Measurements from ENCODE around the gene DHODH. TPM values are rescaled to one million over a fixed set of nuclear protein-coding genes. Genes with fewer than 3 reads are reported as not detected.
A peak's percentile ranks its signal among the peaks of the same experiment; 100 is the strongest.

Gene DHODH
- total and polyA plus RNA-seq, 2 experiments from 2014 or later: 10.7 to 15.1 TPM

DNA sequence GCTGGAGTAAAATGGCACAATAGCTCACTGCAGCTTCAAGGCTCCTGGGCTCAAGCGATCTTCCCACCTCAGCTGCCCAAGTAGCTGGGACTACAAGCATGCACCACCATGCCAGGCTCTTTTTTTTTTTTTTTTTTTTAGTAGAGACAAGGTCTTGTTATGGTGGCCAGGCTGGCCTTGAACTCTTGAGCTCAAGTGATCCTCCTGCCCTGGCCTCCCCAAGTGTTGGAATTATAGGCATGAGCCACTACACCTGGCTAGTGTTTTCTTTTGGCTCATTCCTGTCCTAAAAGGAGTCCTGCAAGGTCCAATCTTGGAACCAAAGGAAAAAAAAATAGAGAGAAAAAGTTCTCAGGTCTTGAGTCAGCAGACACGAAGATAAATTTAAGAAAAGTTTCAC is 39.2 kb upstream of the DHODH start:
- no peaks in the 10 kb centered on the region for H3K79me2 ChIP-seq (replicated peaks; ENCODE audit: insufficient read depth)
- Mint-ChIP-seq H3K27ac (no peak overlapping the region), H3K4me1 (no peaks in the 10 kb centered on the region; the same call in 2 of the 3 replicates), H3K36me3 (ENCODE audit: low read depth) (no peaks in the 10 kb centered on the region), H3K9me3 (no peaks in the 10 kb centered on the region), H3K4me3 (no peak overlapping the region), H3K27me3 (ENCODE audit: insufficient read depth, low read depth, poor library complexity) (no peaks in the 10 kb centered on the region)
- H3K9me2 ChIP-seq (ENCODE audit: insufficient read depth): no peaks in the 10 kb centered on the region
- no peak for ATAC-seq
- no peak overlapping the region for H3K27ac ChIP-seq (ENCODE audit: low read depth)
- TF ChIP-seq, protein P1, sequence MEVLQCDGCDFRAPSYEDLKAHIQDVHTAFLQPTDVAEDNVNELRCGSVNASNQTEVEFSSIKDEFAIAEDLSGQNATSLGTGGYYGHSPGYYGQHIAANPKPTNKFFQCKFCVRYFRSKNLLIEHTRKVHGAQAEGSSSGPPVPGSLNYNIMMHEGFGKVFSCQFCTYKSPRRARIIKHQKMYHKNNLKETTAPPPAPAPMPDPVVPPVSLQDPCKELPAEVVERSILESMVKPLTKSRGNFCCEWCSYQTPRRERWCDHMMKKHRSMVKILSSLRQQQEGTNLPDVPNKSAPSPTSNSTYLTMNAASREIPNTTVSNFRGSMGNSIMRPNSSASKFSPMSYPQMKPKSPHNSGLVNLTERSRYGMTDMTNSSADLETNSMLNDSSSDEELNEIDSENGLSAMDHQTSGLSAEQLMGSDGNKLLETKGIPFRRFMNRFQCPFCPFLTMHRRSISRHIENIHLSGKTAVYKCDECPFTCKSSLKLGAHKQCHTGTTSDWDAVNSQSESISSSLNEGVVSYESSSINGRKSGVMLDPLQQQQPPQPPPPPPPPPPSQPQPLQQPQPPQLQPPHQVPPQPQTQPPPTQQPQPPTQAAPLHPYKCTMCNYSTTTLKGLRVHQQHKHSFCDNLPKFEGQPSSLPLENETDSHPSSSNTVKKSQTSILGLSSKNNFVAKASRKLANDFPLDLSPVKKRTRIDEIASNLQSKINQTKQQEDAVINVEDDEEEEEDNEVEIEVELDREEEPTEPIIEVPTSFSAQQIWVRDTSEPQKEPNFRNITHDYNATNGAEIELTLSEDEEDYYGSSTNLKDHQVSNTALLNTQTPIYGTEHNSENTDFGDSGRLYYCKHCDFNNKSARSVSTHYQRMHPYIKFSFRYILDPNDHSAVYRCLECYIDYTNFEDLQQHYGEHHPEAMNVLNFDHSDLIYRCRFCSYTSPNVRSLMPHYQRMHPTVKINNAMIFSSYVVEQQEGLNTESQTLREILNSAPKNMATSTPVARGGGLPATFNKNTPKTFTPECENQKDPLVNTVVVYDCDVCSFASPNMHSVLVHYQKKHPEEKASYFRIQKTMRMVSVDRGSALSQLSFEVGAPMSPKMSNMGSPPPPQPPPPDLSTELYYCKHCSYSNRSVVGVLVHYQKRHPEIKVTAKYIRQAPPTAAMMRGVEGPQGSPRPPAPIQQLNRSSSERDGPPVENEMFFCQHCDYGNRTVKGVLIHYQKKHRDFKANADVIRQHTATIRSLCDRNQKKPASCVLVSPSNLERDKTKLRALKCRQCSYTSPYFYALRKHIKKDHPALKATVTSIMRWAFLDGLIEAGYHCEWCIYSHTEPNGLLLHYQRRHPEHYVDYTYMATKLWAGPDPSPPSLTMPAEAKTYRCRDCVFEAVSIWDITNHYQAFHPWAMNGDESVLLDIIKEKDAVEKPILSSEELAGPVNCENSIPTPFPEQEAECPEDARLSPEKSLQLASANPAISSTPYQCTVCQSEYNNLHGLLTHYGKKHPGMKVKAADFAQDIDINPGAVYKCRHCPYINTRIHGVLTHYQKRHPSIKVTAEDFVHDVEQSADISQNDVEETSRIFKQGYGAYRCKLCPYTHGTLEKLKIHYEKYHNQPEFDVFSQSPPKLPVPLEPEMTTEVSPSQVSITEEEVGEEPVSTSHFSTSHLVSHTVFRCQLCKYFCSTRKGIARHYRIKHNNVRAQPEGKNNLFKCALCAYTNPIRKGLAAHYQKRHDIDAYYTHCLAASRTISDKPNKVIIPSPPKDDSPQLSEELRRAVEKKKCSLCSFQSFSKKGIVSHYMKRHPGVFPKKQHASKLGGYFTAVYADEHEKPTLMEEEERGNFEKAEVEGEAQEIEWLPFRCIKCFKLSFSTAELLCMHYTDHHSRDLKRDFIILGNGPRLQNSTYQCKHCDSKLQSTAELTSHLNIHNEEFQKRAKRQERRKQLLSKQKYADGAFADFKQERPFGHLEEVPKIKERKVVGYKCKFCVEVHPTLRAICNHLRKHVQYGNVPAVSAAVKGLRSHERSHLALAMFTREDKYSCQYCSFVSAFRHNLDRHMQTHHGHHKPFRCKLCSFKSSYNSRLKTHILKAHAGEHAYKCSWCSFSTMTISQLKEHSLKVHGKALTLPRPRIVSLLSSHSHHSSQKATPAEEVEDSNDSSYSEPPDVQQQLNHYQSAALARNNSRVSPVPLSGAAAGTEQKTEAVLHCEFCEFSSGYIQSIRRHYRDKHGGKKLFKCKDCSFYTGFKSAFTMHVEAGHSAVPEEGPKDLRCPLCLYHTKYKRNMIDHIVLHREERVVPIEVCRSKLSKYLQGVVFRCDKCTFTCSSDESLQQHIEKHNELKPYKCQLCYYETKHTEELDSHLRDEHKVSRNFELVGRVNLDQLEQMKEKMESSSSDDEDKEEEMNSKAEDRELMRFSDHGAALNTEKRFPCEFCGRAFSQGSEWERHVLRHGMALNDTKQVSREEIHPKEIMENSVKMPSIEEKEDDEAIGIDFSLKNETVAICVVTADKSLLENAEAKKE (CRISPR knock-in tag; IDR thresholded peaks at IDR 0.05): no peak
- H3F3A ChIP-seq (replicated peaks; ENCODE audit: low read depth): no peaks in the 10 kb centered on the region
- H3K4me2 ChIP-seq: no peak overlapping the region
- DNase-seq (ENCODE audit: low spot score): no peak
- 0 out of 2 replicates have a peak overlapping the region, but pooled peaks have one; percentile 56 for H2AFZ ChIP-seq
- H3K27me3 ChIP-seq (ENCODE audit: insufficient read depth): no peaks in the 10 kb centered on the region
- H3K4me3 ChIP-seq: no peak overlapping the region
- no peaks in the 10 kb centered on the region for H3K36me3 ChIP-seq (ENCODE audit: insufficient read depth)
- H3K4me1 ChIP-seq (ENCODE audit: insufficient read depth): no peaks in the 10 kb centered on the region
- H4K20me1 ChIP-seq (replicated peaks; ENCODE audit: insufficient read depth): no peaks in the 10 kb centered on the region

DNA sequence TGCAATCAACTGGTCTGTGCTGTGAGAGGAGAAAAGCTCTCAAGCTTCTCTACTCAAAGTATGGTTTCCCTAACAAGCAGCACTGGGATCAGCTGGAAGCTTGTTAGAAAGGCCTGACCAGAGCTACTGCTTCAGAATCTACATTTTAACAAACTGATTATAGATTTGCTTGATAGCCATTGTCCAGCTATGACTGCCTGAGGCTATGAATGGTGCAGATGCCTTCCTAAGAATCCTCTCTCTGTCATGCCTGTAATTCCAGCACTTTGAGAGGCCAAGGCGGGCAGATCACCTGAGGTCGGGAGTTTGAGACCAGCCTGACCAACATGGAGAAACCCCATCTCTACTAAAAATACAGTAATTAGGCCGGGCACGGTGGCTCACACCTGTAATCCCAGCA is 37.0 kb upstream of the DHODH start:
- H3K79me2 ChIP-seq (replicated peaks; ENCODE audit: insufficient read depth): no peaks in the 10 kb centered on the region
- H3K27ac ChIP-seq (ENCODE audit: low read depth): no peak overlapping the region
- H3F3A ChIP-seq (replicated peaks; ENCODE audit: low read depth): no peaks in the 10 kb centered on the region
- no peaks in the 10 kb centered on the region for H3K9me3 Mint-ChIP-seq
- DNase-seq (ENCODE audit: low spot score) (no peak), ATAC-seq (no peak)
- no peaks in the 10 kb centered on the region for H4K20me1 ChIP-seq (replicated peaks; ENCODE audit: insufficient read depth)
- H3K36me3 Mint-ChIP-seq (ENCODE audit: low read depth): no peaks in the 10 kb centered on the region
- no peaks in the 10 kb centered on the region for H3K27me3 Mint-ChIP-seq (ENCODE audit: insufficient read depth, low read depth, poor library complexity)
- H3K4me1 Mint-ChIP-seq: no peaks in the 10 kb centered on the region; the same call in 2 of the 3 replicates
- H3K27ac Mint-ChIP-seq: no peak overlapping the region
- no peaks in the 10 kb centered on the region for H3K9me2 ChIP-seq (ENCODE audit: insufficient read depth)
- no peak overlapping the region; the same call in 1 of the 2 replicates for H2AFZ ChIP-seq
- H3K4me3 ChIP-seq: no peak overlapping the region
- no peaks in the 10 kb centered on the region for H3K4me1 ChIP-seq (ENCODE audit: insufficient read depth)
- H3K4me2 ChIP-seq: no peak overlapping the region
- H3K36me3 ChIP-seq (ENCODE audit: insufficient read depth): no peaks in the 10 kb centered on the region
- H3K4me3 Mint-ChIP-seq: no peak overlapping the region
- no peaks in the 10 kb centered on the region for H3K27me3 ChIP-seq (ENCODE audit: insufficient read depth)
- TF ChIP-seq CREB1 (CRISPR knock-in tag; IDR thresholded peaks at IDR 0.05; ENCODE audit: low read depth) (no peak), ZNF114 (CRISPR knock-in tag; IDR thresholded peaks at IDR 0.05) (no peak), ZNF331 (CRISPR knock-in tag; IDR thresholded peaks at IDR 0.05; ENCODE audit: low read depth) (no peak), POLR2AphosphoS5 (IDR thresholded peaks at IDR 0.05; ENCODE audit: low read depth) (no peak), JUNB (IDR thresholded peaks at IDR 0.05; ENCODE audit: unreplicated experiment) (no peak), EZH2 (IDR thresholded peaks at IDR 0.05; ENCODE audit: low read depth, unreplicated experiment) (no peak)
- TF ChIP-seq, protein P2, sequence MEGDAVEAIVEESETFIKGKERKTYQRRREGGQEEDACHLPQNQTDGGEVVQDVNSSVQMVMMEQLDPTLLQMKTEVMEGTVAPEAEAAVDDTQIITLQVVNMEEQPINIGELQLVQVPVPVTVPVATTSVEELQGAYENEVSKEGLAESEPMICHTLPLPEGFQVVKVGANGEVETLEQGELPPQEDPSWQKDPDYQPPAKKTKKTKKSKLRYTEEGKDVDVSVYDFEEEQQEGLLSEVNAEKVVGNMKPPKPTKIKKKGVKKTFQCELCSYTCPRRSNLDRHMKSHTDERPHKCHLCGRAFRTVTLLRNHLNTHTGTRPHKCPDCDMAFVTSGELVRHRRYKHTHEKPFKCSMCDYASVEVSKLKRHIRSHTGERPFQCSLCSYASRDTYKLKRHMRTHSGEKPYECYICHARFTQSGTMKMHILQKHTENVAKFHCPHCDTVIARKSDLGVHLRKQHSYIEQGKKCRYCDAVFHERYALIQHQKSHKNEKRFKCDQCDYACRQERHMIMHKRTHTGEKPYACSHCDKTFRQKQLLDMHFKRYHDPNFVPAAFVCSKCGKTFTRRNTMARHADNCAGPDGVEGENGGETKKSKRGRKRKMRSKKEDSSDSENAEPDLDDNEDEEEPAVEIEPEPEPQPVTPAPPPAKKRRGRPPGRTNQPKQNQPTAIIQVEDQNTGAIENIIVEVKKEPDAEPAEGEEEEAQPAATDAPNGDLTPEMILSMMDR (conservative IDR thresholded peaks at IDR 0.05; ENCODE audit: low read depth in 2 of 2): no peak
- TF ChIP-seq, protein P3, sequence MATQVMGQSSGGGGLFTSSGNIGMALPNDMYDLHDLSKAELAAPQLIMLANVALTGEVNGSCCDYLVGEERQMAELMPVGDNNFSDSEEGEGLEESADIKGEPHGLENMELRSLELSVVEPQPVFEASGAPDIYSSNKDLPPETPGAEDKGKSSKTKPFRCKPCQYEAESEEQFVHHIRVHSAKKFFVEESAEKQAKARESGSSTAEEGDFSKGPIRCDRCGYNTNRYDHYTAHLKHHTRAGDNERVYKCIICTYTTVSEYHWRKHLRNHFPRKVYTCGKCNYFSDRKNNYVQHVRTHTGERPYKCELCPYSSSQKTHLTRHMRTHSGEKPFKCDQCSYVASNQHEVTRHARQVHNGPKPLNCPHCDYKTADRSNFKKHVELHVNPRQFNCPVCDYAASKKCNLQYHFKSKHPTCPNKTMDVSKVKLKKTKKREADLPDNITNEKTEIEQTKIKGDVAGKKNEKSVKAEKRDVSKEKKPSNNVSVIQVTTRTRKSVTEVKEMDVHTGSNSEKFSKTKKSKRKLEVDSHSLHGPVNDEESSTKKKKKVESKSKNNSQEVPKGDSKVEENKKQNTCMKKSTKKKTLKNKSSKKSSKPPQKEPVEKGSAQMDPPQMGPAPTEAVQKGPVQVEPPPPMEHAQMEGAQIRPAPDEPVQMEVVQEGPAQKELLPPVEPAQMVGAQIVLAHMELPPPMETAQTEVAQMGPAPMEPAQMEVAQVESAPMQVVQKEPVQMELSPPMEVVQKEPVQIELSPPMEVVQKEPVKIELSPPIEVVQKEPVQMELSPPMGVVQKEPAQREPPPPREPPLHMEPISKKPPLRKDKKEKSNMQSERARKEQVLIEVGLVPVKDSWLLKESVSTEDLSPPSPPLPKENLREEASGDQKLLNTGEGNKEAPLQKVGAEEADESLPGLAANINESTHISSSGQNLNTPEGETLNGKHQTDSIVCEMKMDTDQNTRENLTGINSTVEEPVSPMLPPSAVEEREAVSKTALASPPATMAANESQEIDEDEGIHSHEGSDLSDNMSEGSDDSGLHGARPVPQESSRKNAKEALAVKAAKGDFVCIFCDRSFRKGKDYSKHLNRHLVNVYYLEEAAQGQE (IDR thresholded peaks at IDR 0.05; ENCODE audit: unreplicated experiment): no peak
